HG02981 (cell line): Measurements from ENCODE around the gene DOCK2.

Experiments
- ATAC-seq: cut with Tn5 transposase; IDR thresholded peaks from one replicate; pipeline ENCODE4 v1.9.1; 2021; ENCODE audit warnings: mild to moderate bottlenecking, moderate library complexity; ENCODE audit not compliant: unreplicated experiment

Gene DOCK2

GRCh38 chr5:169970911-169971765 lies 334.1 kb downstream of the DOCK2 start:
- no peak for ATAC-seq

GRCh38 chr5:169971780-169972179 lies 334.7 kb downstream of the DOCK2 start:
- no peak for ATAC-seq

GRCh38 chr5:169973056-169973455 lies 336.0 kb downstream of the DOCK2 start:
- no peak for ATAC-seq

GRCh38 chr5:169974121-169974770 lies 337.2 kb downstream of the DOCK2 start:
- ATAC-seq, result no peak

GRCh38 chr5:169978714-169979113 lies 341.6 kb downstream of the DOCK2 start:
- ATAC-seq, result no peak

- ATAC-seq, result no peak
Measured at GRCh38 chr5:169979871-169980270, 342.8 kb downstream of the DOCK2 start.

- no peak for ATAC-seq
Measured at GRCh38 chr5:169980418-169981053, 343.5 kb downstream of the DOCK2 start, which contains the start of gene INSYN2B. INSYN2B (minus strand) TSS chr5:169980495; CDS start chr5:169883898, 96,597 bp downstream.

GRCh38 chr5:169988206-169988605 lies 351.1 kb downstream of the DOCK2 start:
- ATAC-seq, result no peak

GRCh38 chr5:169988947-169989346 lies 351.9 kb downstream of the DOCK2 start:
- no peak for ATAC-seq

- ATAC-seq, result no peak
Measured at GRCh38 chr5:169989365-169989764, 352.3 kb downstream of the DOCK2 start.

- no peak for ATAC-seq
Measured at GRCh38 chr5:169991115-169991869, 354.2 kb downstream of the DOCK2 start.

- ATAC-seq, result no peak
Measured at GRCh38 chr5:169992789-169993484, 355.9 kb downstream of the DOCK2 start.

GRCh38 chr5:169993485-169993790 lies 356.4 kb downstream of the DOCK2 start:
- no peak for ATAC-seq

- ATAC-seq, result no peak
Measured at GRCh38 chr5:169997798-169998197, 360.7 kb downstream of the DOCK2 start.

- no peak for ATAC-seq
Measured at GRCh38 chr5:169999621-170000020, 362.5 kb downstream of the DOCK2 start.

- no peak for ATAC-seq
Measured at GRCh38 chr5:170000155-170000554, 363.1 kb downstream of the DOCK2 start.

- no peak for ATAC-seq
Measured at GRCh38 chr5:170006021-170006420, 368.9 kb downstream of the DOCK2 start.

- no peak for ATAC-seq
Measured at GRCh38 chr5:170008376-170008775, 371.3 kb downstream of the DOCK2 start.

- ATAC-seq, result no peak
Measured at GRCh38 chr5:170010595-170010994, 373.5 kb downstream of the DOCK2 start.

- no peak for ATAC-seq
Measured at GRCh38 chr5:170011751-170012150, 374.7 kb downstream of the DOCK2 start.

GRCh38 chr5:170012622-170013021 lies 375.5 kb downstream of the DOCK2 start:
- no peak for ATAC-seq
